ENCODE data around the gene HOXD13.

- TF ChIP-seq CTCF (IDR thresholded peaks at IDR 0.05; ENCODE audit: borderline replicate concordance, extremely low read depth, low read length, poor library complexity, severe bottlenecking): no peak
- TF ChIP-seq EZH2 (IDR thresholded peaks at IDR 0.05; ENCODE audit: borderline replicate concordance, low read depth, low read length, severe bottlenecking): no peak
These were observed 49.8 kb downstream of the HOXD13 start for GRCh38 chr2:176142281-176142680.

All from DND-41 (cell line).